Fibroblast of lung (primary cell): ENCODE results near the gene EEPD1.

Experiments
- CTCF ChIP-seq, 2 donors: IDR thresholded peaks in 1 of 2; conservative IDR thresholded peaks in 1 of 2; 1 replicate in 1 of 2; 2 replicates in 1 of 2; pipeline ENCODE4 v1.5.1; 2011 to 2012; ENCODE audit warnings: low read length in 2 of 2, control low read depth in 1 of 2, inconsistent platforms in 1 of 2, low read depth in 1 of 2, mild to moderate bottlenecking in 1 of 2
- EZH2 ChIP-seq: IDR thresholded peaks from 2 replicates; pipeline ENCODE4 v1.5.1; 2012; ENCODE audit warnings: low read length, control low read depth, mild to moderate bottlenecking; ENCODE audit errors: missing control alignments

DNA sequence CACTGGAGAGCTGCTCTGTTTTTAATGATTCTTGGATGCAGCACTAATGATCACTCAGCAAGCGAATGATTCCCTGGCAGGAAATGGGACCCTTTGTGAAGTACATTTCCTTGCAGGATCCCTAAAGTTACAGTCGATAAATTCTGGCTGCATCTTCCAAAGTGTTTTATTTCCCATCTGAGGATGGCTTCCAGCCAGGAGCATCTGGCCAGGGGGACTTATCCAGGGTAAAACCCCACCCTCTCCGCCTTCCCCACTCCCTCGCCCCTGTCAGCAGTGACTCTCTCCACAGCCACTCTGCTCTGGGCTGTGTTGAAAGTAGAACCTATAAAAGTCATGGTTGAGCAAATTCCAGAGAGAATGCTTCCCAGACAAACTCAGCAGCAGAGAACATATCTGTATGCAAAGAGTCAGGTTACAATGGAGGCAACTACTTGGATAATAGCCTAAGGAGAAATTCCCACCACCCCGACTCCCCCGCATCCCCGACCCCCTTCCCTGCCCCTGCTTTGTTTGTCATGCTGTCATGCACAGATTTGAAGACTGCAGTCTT, 125.6 kb downstream of the EEPD1 start:
- no peak for TF ChIP-seq CTCF (conservative IDR thresholded peaks at IDR 0.05 in 1 of 2, IDR thresholded peaks at IDR 0.05 in 1 of 2; ENCODE audit: low read depth in 1 of 2, low read length in 2 of 2)
- TF ChIP-seq EZH2 = no peak
